H1 (cell line): ENCODE measurements around the gene RUBCN. TPM values are rescaled to one million over a fixed set of nuclear protein-coding genes. Genes with fewer than 3 reads are reported as not detected.

Experiments used
- CTCF ChIA-PET: fragments of 300-600 bp; sonication (Branson Sonifier 250); formaldehyde crosslinking; loops from one replicate; lab custom pipeline; 2021; ENCODE audit not compliant: partially characterized antibody; lab: Charles Lee
- POLR2A ChIA-PET: fragments of 300-600 bp; sonication (Branson Sonifier 250); formaldehyde crosslinking; loops from one replicate; lab custom pipeline; 2021; ENCODE audit warnings: inconsistent platforms; ENCODE audit not compliant: partially characterized antibody; lab: Charles Lee
- DNase-seq, 2 experiments: peaks; one replicate each; pipeline versions ENCODE4 v3.0.0 to v3.0.0-alpha.2; 2010 to 2022; ENCODE audit warnings: low spot score in 2 of 2, low read depth in 1 of 2, mixed read lengths in 1 of 2
- FAIRE-seq: peaks from 2 replicates; lab custom pipeline; 2011; peaks lifted over from hg19 to GRCh38; lab: Jason Lieb, UNC
- H2AFZ ChIP-seq: 2 replicates; pipeline ENCODE4 v1.8.1; 2012; ENCODE audit warnings: low read length, inconsistent platforms
- H2AK5ac ChIP-seq: 2 replicates; pipeline ENCODE4 v1.6.1; 2013; ENCODE audit warnings: low read depth, low read length
- H2BK120ac ChIP-seq: replicated peaks from 2 replicates; pipeline ENCODE3; 2013; ENCODE audit warnings: low read depth, low read length, inconsistent platforms
- H2BK12ac ChIP-seq: 2 replicates; pipeline ENCODE4 v1.6.1; 2013; ENCODE audit warnings: low read depth, low read length
- H2BK15ac ChIP-seq: 2 replicates; pipeline ENCODE4 v1.6.1; 2013; ENCODE audit warnings: low read length
- H2BK20ac ChIP-seq: 2 replicates; pipeline ENCODE4 v1.6.1; 2013; ENCODE audit warnings: low read length
- H2BK5ac ChIP-seq: 2 replicates; pipeline ENCODE4 v1.6.1; 2013; ENCODE audit warnings: low read depth, low read length
- H3K14ac ChIP-seq: 2 replicates; pipeline ENCODE4 v1.6.1; 2013; ENCODE audit warnings: inconsistent platforms; ENCODE audit not compliant: insufficient read length
- H3K18ac ChIP-seq: 2 replicates; pipeline ENCODE4 v1.6.1; 2013; ENCODE audit warnings: low read length; ENCODE audit errors: extremely low read depth
- H3K23ac ChIP-seq: 2 replicates; pipeline ENCODE4 v1.6.1; 2013; ENCODE audit warnings: inconsistent platforms; ENCODE audit not compliant: insufficient read length
- H3K23me2 ChIP-seq: 2 replicates; pipeline ENCODE4 v1.6.1; 2013; ENCODE audit warnings: low read depth, low read length
- H3K27ac ChIP-seq: 2 replicates; pipeline ENCODE4 v1.6.1; 2011; ENCODE audit warnings: low read depth, low read length, inconsistent platforms
- H3K27me3 ChIP-seq, 4 experiments: replicated peaks in 1 of 4; 1 replicate in 1 of 4; 2 replicates in 3 of 4; pipeline versions ENCODE4 v1.6.1 to v1.8.1; 2011 to 2013; ENCODE audit warnings: low read length in 3 of 4, mild to moderate bottlenecking in 3 of 4, inconsistent platforms in 2 of 4, mixed read lengths in 2 of 4, moderate library complexity in 1 of 4; ENCODE audit not compliant: control insufficient read depth in 3 of 4, insufficient read depth in 3 of 4; ENCODE audit errors: extremely low read depth in 1 of 4
- H3K36me3 ChIP-seq, 4 experiments: 2 replicates each; pipeline versions ENCODE4 v1.6.1 to v1.8.1; 2011 to 2013; ENCODE audit warnings: mild to moderate bottlenecking in 4 of 4, low read length in 3 of 4, moderate library complexity in 2 of 4, control low read depth in 1 of 4, inconsistent platforms in 1 of 4; ENCODE audit not compliant: insufficient read depth in 4 of 4, control insufficient read depth in 2 of 4
- H3K4ac ChIP-seq: replicated peaks from 2 replicates; pipeline ENCODE3; 2013; ENCODE audit warnings: low read length, low read depth, mixed read lengths, inconsistent platforms; ENCODE audit not compliant: insufficient read length
- H3K4me1 ChIP-seq, 4 experiments: replicated peaks in 1 of 4; 1 replicate in 1 of 4; 2 replicates in 3 of 4; pipeline versions ENCODE4 v1.6.1 to v1.8.1; 2011 to 2013; ENCODE audit warnings: low read length in 3 of 4, inconsistent platforms in 2 of 4, mixed read lengths in 1 of 4; ENCODE audit not compliant: insufficient read depth in 4 of 4, control insufficient read depth in 3 of 4
- H3K4me2 ChIP-seq, 2 experiments: 2 replicates each; pipeline versions ENCODE4 v1.6.1 to v1.8.1; 2011 to 2013; ENCODE audit warnings: low read depth in 2 of 2, low read length in 2 of 2, control low read depth in 1 of 2, inconsistent platforms in 1 of 2, mild to moderate bottlenecking in 1 of 2; ENCODE audit not compliant: insufficient read depth in 1 of 2
- H3K4me3 ChIP-seq, 4 experiments: fragments of 200-600, 300-600 bp in 1 of 4; sonication (generic), shearing (Covaris generic), sonication (Bioruptor Twin) in 1 of 4; 2 replicates each; pipeline versions ENCODE4 v1.5.1 to v1.8.1; 2011 to 2016; ENCODE audit warnings: low read length in 4 of 4, low read depth in 3 of 4, control low read depth in 2 of 4, inconsistent platforms in 2 of 4, mild to moderate bottlenecking in 2 of 4, mixed read lengths in 1 of 4, moderate library complexity in 1 of 4; ENCODE audit not compliant: insufficient read depth in 2 of 4; ENCODE audit errors: extremely low read depth in 1 of 4
- H3K56ac ChIP-seq: replicated peaks from 2 replicates; pipeline ENCODE3; 2013; ENCODE audit warnings: low read depth, mild to moderate bottlenecking, mixed read lengths, low read length, inconsistent platforms; ENCODE audit not compliant: insufficient read length
- H3K79me1 ChIP-seq: 2 replicates; pipeline ENCODE4 v1.6.1; 2013; ENCODE audit warnings: low read depth, low read length, control low read depth
- H3K79me2 ChIP-seq, 2 experiments: 2 replicates each; pipeline versions ENCODE4 v1.6.1 to v1.8.1; 2012 to 2013; ENCODE audit warnings: low read length in 2 of 2, mild to moderate bottlenecking in 2 of 2, inconsistent platforms in 1 of 2; ENCODE audit not compliant: insufficient read depth in 2 of 2, control insufficient read depth in 1 of 2
- H3K9ac ChIP-seq, 4 experiments: replicated peaks in 1 of 4; 1 replicate in 1 of 4; 2 replicates in 3 of 4; pipeline versions ENCODE4 v1.6.1 to v1.8.1; 2011 to 2013; ENCODE audit warnings: low read depth in 3 of 4, low read length in 3 of 4, control low read depth in 2 of 4, mild to moderate bottlenecking in 2 of 4, moderate library complexity in 2 of 4, inconsistent platforms in 1 of 4; ENCODE audit errors: extremely low read depth in 1 of 4
- H3K9me3 ChIP-seq, 2 experiments: 2 replicates each; pipeline versions ENCODE4 v1.6.1 to v1.8.1; 2012 to 2013; ENCODE audit warnings: mild to moderate bottlenecking in 2 of 2, moderate library complexity in 2 of 2, control low read depth in 1 of 2, inconsistent platforms in 1 of 2, low read depth in 1 of 2, low read length in 1 of 2, mixed read lengths in 1 of 2; ENCODE audit not compliant: insufficient read depth in 2 of 2
- H4K20me1 ChIP-seq, 2 experiments: replicated peaks in 1 of 2; 2 replicates each; pipeline versions ENCODE3 to v1.8.1; 2011 to 2013; ENCODE audit warnings: inconsistent platforms in 2 of 2, low read length in 2 of 2, mild to moderate bottlenecking in 1 of 2; ENCODE audit not compliant: insufficient read depth in 2 of 2, control insufficient read depth in 1 of 2
- H4K5ac ChIP-seq: 2 replicates; pipeline ENCODE4 v1.6.1; 2013; ENCODE audit warnings: low read length, low read depth, mixed read lengths, inconsistent platforms; ENCODE audit not compliant: insufficient read length
- H4K8ac ChIP-seq: 2 replicates; pipeline ENCODE4 v1.8.0; 2013; ENCODE audit warnings: mild to moderate bottlenecking, moderate library complexity, low read length, inconsistent platforms; ENCODE audit not compliant: insufficient read depth; ENCODE audit errors: extremely low read depth
- H4K91ac ChIP-seq: replicated peaks from 2 replicates; pipeline ENCODE3; 2013; ENCODE audit warnings: low read length, mixed read lengths, inconsistent platforms; ENCODE audit not compliant: insufficient read length
- ATF3 ChIP-seq: IDR thresholded peaks from 2 replicates; pipeline ENCODE4 v1.6.1; 2011; ENCODE audit warnings: low read depth, mild to moderate bottlenecking, low read length; ENCODE audit not compliant: insufficient read depth
- CBX5 ChIP-seq: fragments of 300-800, 300-1000 bp; sonication (generic); IDR thresholded peaks from 2 replicates; pipeline ENCODE4 v1.7.1; 2016; ENCODE audit warnings: antibody characterized with exemption, low read length, low read depth
- GTF2F1 ChIP-seq: IDR thresholded peaks from 2 replicates; pipeline ENCODE4 v1.6.1; 2012; ENCODE audit warnings: low read depth, low read length, improper control_type of control experiment, borderline replicate concordance
- HDAC6 ChIP-seq: IDR thresholded peaks from one replicate; pipeline ENCODE4 v1.7.1; 2012; ENCODE audit warnings: low read depth, mild to moderate bottlenecking, inconsistent platforms, low read length, moderate library complexity
- SAP30 ChIP-seq: fragments of 300-600 bp; sonication (generic); IDR thresholded peaks from 2 replicates; pipeline ENCODE4 v1.7.1; 2012; ENCODE audit warnings: low read length, moderate library complexity, mild to moderate bottlenecking, inconsistent platforms; ENCODE audit not compliant: insufficient read depth, insufficient replicate concordance
- TBP ChIP-seq: IDR thresholded peaks from 2 replicates; pipeline ENCODE4 v1.6.1; 2011; ENCODE audit warnings: low read depth, low read length, improper control_type of control experiment
- WGBS, 2 experiments: shearing (Covaris generic) in 1 of 2; methylation state at CpG; one replicate each; pipeline versions ENCODE4 v1.1.6 to v1.1.7; 2013 to 2015; ENCODE audit warnings: low lambda C conversion rate in 2 of 2, mixed read lengths in 2 of 2, inconsistent platforms in 1 of 2, low coverage in 1 of 2, missing lambda C conversion rate in 1 of 2; ENCODE audit not compliant: insufficient replicate concordance in 2 of 2, insufficient coverage in 1 of 2, insufficient read length in 1 of 2; ENCODE audit errors: extremely low coverage in 1 of 2, missing lambda C conversion rate in 1 of 2; 5-methylcytosine and 5-hydroxymethylcytosine counted together
- polyA plus RNA-seq, 7 experiments: library from polyadenylated mRNA; depleted of rRNA in 3 of 7; stranded (reverse) in 5 of 7; unstranded in 2 of 7; fragments of >200 nt in 5 of 7; fragments of 200-250 nt in 2 of 7; gene quantifications; 1 replicate in 5 of 7; 2 replicates in 1 of 7; 4 replicates in 1 of 7; pipeline versions ENCODE4 v1.2.1 to v1.2.3, GENCODE V29; 2011 to 2013; ENCODE audit warnings: missing spikeins in 2 of 7, mixed read lengths in 2 of 7
- total RNA-seq: library from RNA; stranded (reverse); fragmentation: NEBNext Ultra II Directional; extraction: Animal tissue kit (Norgen Biotek cat#: 25700); gene quantifications from 2 replicates; pipeline ENCODE4 v1.2.1, GENCODE V29; 2021

RUBCN gene
- total and polyA plus RNA-seq, 2 of the 8 experiments (the other 6 are each of a cell fraction or from before 2014, with no cell fraction given), result 9.3 to 21.9 TPM

DNA sequence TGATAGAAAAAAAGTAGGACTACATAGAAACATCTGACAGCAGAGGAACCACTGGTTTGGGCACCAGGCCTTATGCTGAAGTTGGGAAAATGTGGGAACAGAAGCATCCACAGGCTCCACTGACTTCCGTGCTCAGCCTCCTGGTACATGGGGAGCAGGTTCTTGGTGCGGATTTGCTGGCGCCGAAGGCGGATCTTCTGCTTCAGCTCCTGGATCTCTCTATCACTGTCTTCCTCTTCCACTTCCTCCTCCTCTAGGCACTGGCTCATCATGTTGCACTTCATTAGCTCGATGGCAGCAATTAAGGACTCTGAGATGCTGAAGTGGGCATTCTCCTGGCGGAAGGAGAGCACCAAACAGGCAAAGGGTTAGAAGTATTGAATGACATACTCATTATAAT, 42.5 kb downstream of the RUBCN start:
- H3K4me2 ChIP-seq, result no peak overlapping the region
- no peaks in the 10 kb centered on the region for H4K20me1 ChIP-seq
- TF ChIP-seq TBP (no peak), CBX5 (no peak), ATF3 (no peak), SAP30 (no peak), GTF2F1 (no peak), HDAC6 (no peak)
- TF ChIP-seq, all 59 proteins: peak for 0
- no peak overlapping the region for H3K23ac ChIP-seq
- no peak overlapping the region for H3K4me3 ChIP-seq
- POLR2A ChIA-PET, result interaction anchor here (0.6 to 0.7 kb wide), 2 partner anchors 304 to 338 kb away, joined by 3 to 6 read pairs; no protein-coding TSS in a partner anchor
- H3K27me3 ChIP-seq, result no peaks in the 10 kb centered on the region
- peaks cover 0 to 26% (median 12%) of the 10 kb centered on the region in 4 experiments; a peak in 6 of 8 replicates for H3K36me3 ChIP-seq
- no peak overlapping the region for H2BK5ac ChIP-seq
- H2BK12ac ChIP-seq, result no peak overlapping the region
- 93% methylated on average over 7 of the region's 7 CpGs; no CpG with 5 or more reads in 1 of the 2 experiments for WGBS, 2 experiments
- H3K4ac ChIP-seq, result no peak overlapping the region
- no peaks in the 10 kb centered on the region for H3K9me3 ChIP-seq
- H3K56ac ChIP-seq, result no peak overlapping the region
- no peak overlapping the region for H2AK5ac ChIP-seq
- H4K8ac ChIP-seq, result no peak overlapping the region; the same call in 1 of the 2 replicates
- H4K91ac ChIP-seq, result no peak overlapping the region
- FAIRE-seq (no peak), DNase-seq (no peak)
- H3K23me2 ChIP-seq, result no peaks in the 10 kb centered on the region
- no peak overlapping the region for H3K27ac ChIP-seq
- no peak overlapping the region for H4K5ac ChIP-seq
- no peak overlapping the region for H3K9ac ChIP-seq
- H3K4me1 ChIP-seq, result no peaks in the 10 kb centered on the region; a peak in 1 of 7 replicates
- CTCF ChIA-PET, result interaction anchor here (1.0 to 1.4 kb wide), 3 partner anchors 10 to 14 kb away, joined by 3 to 6 read pairs (median 3); no protein-coding TSS in a partner anchor
- H3K79me1 ChIP-seq, result no peaks in the 10 kb centered on the region
- no peak overlapping the region for H3K14ac ChIP-seq
- H2BK20ac ChIP-seq, result no peak overlapping the region
- H2BK120ac ChIP-seq, result no peak overlapping the region
- no peak overlapping the region for H3K18ac ChIP-seq
- H3K79me2 ChIP-seq, result no peaks in the 10 kb centered on the region; a peak in 1 of 4 replicates
- no peak overlapping the region for H2BK15ac ChIP-seq
- H2AFZ ChIP-seq, result no peak overlapping the region
